Natural killer cell (primary cell): ENCODE results near the gene GPR18. TPM values are rescaled to one million over a fixed set of nuclear protein-coding genes. Genes with fewer than 3 reads are reported as not detected.
A peak's percentile ranks its signal among the peaks of the same experiment; 100 is the strongest.

Experiments used
- ATAC-seq, 3 donors: fragments of 150-1000 bp in 2 of 3; fragments of 200-7000 bp in 1 of 3; cut with Tn5 transposase; 1 replicate in 1 of 3; 2 replicates in 2 of 3; pipeline ENCODE4 v1.10.0; 2021; ENCODE audit warnings: mild to moderate bottlenecking in 2 of 3, moderate library complexity in 2 of 3
- DNase-seq, 2 donors: peaks; one replicate each; pipeline versions ENCODE4 v3.0.0 to v3.0.0-alpha.2; 2013 to 2021; ENCODE audit warnings: mixed read lengths in 1 of 2
- H3K27ac ChIP-seq: one replicate; pipeline ENCODE4 v1.5.1; 2013; ENCODE audit warnings: mild to moderate bottlenecking, low read length
- H3K27me3 ChIP-seq: one replicate; pipeline ENCODE4 v1.6.1; 2013; ENCODE audit warnings: low read length; ENCODE audit not compliant: control insufficient read depth, insufficient read depth
- H3K36me3 ChIP-seq: one replicate; pipeline ENCODE4 v1.6.1; 2013; ENCODE audit warnings: low read length; ENCODE audit not compliant: control insufficient read depth, insufficient read depth
- H3K4me1 ChIP-seq: one replicate; pipeline ENCODE4 v1.6.1; 2013; ENCODE audit warnings: low read length; ENCODE audit not compliant: control insufficient read depth, insufficient read depth
- H3K4me3 ChIP-seq: one replicate; pipeline ENCODE4 v1.5.1; 2013; ENCODE audit warnings: low read length
- H3K9me3 ChIP-seq: one replicate; pipeline ENCODE4 v1.6.1; 2013; ENCODE audit warnings: low read length; ENCODE audit not compliant: control insufficient read depth, insufficient read depth
- H3K27ac Mint-ChIP-seq, 2 donors: one replicate each; pipeline ENCODE4 v1.8.0; 2022; ENCODE audit warnings: mild to moderate bottlenecking in 2 of 2, mixed read lengths in 2 of 2, moderate library complexity in 1 of 2
- H3K27me3 Mint-ChIP-seq, 2 donors: one replicate each; pipeline ENCODE4 v1.8.0; 2022; ENCODE audit warnings: low read depth in 2 of 2, mixed read lengths in 2 of 2
- H3K36me3 Mint-ChIP-seq: one replicate; pipeline ENCODE4 v1.8.0; 2022; ENCODE audit warnings: mixed read lengths
- H3K4me1 Mint-ChIP-seq, 2 donors: one replicate each; pipeline ENCODE4 v1.8.0; 2022; ENCODE audit warnings: mixed read lengths in 2 of 2
- H3K4me3 Mint-ChIP-seq: one replicate; pipeline ENCODE4 v1.8.0; 2022; ENCODE audit warnings: mild to moderate bottlenecking, moderate library complexity, mixed read lengths
- H3K9me3 Mint-ChIP-seq, 2 donors: one replicate each; pipeline ENCODE4 v1.8.0; 2022; ENCODE audit warnings: mixed read lengths in 2 of 2
- WGBS: methylation state at CpG from one replicate; pipeline ENCODE4 v1.1.7; 2013; ENCODE audit warnings: missing lambda C conversion rate; ENCODE audit not compliant: insufficient coverage; 5-methylcytosine and 5-hydroxymethylcytosine counted together
- intact Hi-C: fragments of 100-400 bp; cut with micrococcal nuclease; formaldehyde crosslinking; loops from one replicate; pipeline ENCODE4 v1.14.2; 2022
- total RNA-seq, 4 donors: library from RNA; stranded (reverse); fragments of 120-200 nt in 1 of 4; gene quantifications; one replicate each; pipeline versions ENCODE4 v1.2.3 to v1.2.4, GENCODE V29; 2013 to 2022
- TF ChIP-seq, protein P1 (sequence below): fragments of 200-600 bp; IDR thresholded peaks from one replicate; pipeline ENCODE4 v1.8.0; 2022; ENCODE audit warnings: antibody characterized with exemption

The GPR18 gene
- total RNA-seq, 3 donors from 2014 or later (not counting 1 experiment from before 2014, with no cell fraction given), result 11.4 to 41.7 (median 25.5) TPM

DNA sequence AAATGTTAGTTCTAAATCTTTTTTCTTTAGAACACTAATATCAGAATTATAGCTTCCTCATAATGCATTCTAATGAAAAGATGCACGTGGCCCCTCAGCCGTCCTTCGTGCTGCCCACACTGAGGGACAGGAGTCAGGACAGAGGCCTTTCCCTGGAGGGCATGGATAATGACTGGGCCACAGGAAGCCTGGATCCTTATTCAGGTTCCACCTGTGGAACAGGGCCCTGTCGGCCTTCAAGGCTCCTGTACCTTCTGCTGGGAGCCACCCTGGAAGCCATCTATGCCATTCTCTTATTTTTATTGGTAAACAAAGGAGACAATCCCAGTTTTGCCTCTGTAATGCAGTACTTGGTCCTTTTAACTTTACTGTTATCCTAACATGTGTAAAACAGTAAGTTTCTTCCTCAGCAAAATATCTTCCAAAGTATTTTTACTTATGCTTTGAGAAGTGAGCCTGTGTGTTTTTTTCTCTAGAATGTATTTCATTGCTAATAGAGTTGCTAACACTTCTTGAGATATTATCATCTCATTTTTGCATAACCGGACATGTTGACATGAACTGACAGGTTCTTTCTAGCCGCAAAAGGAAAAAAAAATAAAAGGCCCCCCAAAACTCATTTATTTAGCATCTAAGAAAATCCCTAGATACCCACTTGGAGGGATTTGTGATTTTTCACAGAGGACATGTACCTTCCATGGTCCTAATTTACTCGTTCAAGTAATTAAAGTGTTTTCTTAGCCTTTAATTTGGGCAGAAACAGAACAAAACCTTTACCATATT lies 43.1 kb upstream of the GPR18 start:
- H3K9me3 Mint-ChIP-seq, result no peaks in the 10 kb centered on the region
- peaks cover 15% of the 10 kb centered on the region for H3K36me3 ChIP-seq
- no peaks in the 10 kb centered on the region for H3K9me3 ChIP-seq
- TF ChIP-seq, protein P1, sequence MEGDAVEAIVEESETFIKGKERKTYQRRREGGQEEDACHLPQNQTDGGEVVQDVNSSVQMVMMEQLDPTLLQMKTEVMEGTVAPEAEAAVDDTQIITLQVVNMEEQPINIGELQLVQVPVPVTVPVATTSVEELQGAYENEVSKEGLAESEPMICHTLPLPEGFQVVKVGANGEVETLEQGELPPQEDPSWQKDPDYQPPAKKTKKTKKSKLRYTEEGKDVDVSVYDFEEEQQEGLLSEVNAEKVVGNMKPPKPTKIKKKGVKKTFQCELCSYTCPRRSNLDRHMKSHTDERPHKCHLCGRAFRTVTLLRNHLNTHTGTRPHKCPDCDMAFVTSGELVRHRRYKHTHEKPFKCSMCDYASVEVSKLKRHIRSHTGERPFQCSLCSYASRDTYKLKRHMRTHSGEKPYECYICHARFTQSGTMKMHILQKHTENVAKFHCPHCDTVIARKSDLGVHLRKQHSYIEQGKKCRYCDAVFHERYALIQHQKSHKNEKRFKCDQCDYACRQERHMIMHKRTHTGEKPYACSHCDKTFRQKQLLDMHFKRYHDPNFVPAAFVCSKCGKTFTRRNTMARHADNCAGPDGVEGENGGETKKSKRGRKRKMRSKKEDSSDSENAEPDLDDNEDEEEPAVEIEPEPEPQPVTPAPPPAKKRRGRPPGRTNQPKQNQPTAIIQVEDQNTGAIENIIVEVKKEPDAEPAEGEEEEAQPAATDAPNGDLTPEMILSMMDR, result no peak
- H3K27me3 ChIP-seq, result no peaks in the 10 kb centered on the region
- peaks cover 70% of the 10 kb centered on the region in 2 donors for H3K4me1 Mint-ChIP-seq
- ATAC-seq (peak in 2 of 3 donors; percentile 37), DNase-seq (no peak)
- peak overlapping the region; percentile 13 for H3K4me3 ChIP-seq
- H3K27ac ChIP-seq, result peak overlapping the region; percentile 33
- no peaks in the 10 kb centered on the region for H3K36me3 Mint-ChIP-seq
- intact Hi-C loops, result loop anchor here (5.0 kb wide), 1 partner anchor 36 kb away; no protein-coding TSS in a partner anchor
- H3K27me3 Mint-ChIP-seq, result no peaks in the 10 kb centered on the region
- H3K4me1 ChIP-seq, result peaks cover 33% of the 10 kb centered on the region
- 60% methylated on average over 4 of the region's 7 CpGs for WGBS
- H3K4me3 Mint-ChIP-seq, result peak overlapping the region; percentile 57
- H3K27ac Mint-ChIP-seq, result peak overlapping the region in 1 of 2 donors; percentile 74

DNA sequence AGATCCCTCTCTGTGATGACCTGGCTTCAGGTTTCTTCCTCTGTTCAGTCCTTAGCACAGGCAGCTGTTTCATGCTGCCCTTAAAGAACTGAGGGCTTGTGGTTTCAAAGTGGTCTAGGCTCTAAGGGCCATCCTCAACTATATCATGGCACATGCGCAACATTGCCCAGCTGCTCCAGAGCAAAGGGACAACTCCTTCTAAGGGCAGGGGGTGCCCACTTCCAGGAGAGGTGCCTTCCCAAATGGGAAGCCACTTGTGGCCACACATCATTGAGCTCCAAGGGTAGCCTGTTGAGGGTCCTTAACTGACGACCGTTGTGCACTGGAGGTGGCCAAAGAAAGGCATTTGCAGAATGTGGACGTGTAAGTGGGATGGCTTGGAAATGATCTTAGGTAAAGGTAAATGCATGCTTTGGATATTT lies 41.8 kb upstream of the GPR18 start:
- no peak for ATAC-seq
- TF ChIP-seq, protein P1, result no peak
- 64% methylated on average over 4 of the region's 4 CpGs for WGBS
- intact Hi-C loops, result loop anchor here (5.0 kb wide), 1 partner anchor 37 kb away; no protein-coding TSS in a partner anchor
- H3K27ac ChIP-seq, result peak overlapping the region; percentile 37
- peaks cover 67 to 80% of the 10 kb centered on the region in 2 donors for H3K4me1 Mint-ChIP-seq
- DNase-seq, result no peak
- H3K4me3 ChIP-seq, result no peak overlapping the region
- no peaks in the 10 kb centered on the region for H3K27me3 ChIP-seq
- H3K27ac Mint-ChIP-seq, result peak overlapping the region in 1 of 2 donors; percentile 30
- no peaks in the 10 kb centered on the region for H3K9me3 Mint-ChIP-seq
- no peaks in the 10 kb centered on the region for H3K27me3 Mint-ChIP-seq
- no peaks in the 10 kb centered on the region for H3K36me3 Mint-ChIP-seq
- H3K4me3 Mint-ChIP-seq, result no peak overlapping the region
- no peaks in the 10 kb centered on the region for H3K9me3 ChIP-seq
- H3K4me1 ChIP-seq, result peaks cover 38% of the 10 kb centered on the region
- H3K36me3 ChIP-seq, result peaks cover 21% of the 10 kb centered on the region

DNA sequence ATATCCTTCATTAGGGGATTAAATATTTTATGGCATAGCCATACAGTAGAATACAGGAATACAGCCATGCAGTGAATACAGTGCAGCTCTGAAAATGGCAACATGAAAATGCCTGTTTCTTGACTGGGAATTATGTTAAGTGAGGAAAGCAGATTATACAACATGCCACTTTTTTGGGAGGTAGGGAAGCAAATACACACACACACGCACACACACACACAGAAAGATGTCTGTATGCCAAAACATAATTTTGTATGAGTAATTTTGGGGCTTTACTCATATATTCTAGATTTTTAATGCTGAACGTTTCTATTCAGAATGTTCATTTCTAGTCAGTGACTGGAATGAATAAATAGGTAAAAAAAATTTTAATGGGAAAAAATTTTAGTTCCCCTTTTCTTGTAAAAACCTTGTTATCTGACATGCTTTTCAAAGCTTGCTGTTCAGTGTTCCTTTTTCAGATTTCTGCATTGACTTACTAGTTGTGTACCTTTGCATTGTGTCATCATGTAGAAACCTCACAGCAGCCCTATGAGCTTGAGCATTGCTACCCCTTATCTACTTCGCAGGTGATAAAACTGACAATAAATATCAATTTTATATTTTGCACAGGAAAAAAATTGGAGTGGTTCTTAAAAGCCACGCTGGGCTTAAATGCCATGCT lies 41.2 kb upstream of the GPR18 start:
- no peaks in the 10 kb centered on the region for H3K27me3 Mint-ChIP-seq
- TF ChIP-seq, protein P1, result no peak
- 46% methylated on average over 2 of the region's 4 CpGs for WGBS
- peak overlapping the region; percentile 7 for H3K4me3 Mint-ChIP-seq
- Histone ChIP-seq H3K36me3 (peaks cover 20% of the 10 kb centered on the region), H3K27me3 (no peaks in the 10 kb centered on the region), H3K4me3 (no peak overlapping the region), H3K4me1 (peaks cover 38% of the 10 kb centered on the region), H3K27ac (peak overlapping the region; percentile 37), H3K9me3 (no peaks in the 10 kb centered on the region)
- DNase-seq (no peak), ATAC-seq (no peak)
- H3K36me3 Mint-ChIP-seq, result no peaks in the 10 kb centered on the region
- H3K4me1 Mint-ChIP-seq, result peaks cover 62 to 75% of the 10 kb centered on the region in 2 donors
- intact Hi-C loops, result no loop called here
- no peak overlapping the region for H3K27ac Mint-ChIP-seq
- no peaks in the 10 kb centered on the region for H3K9me3 Mint-ChIP-seq
